ENCODE measurements around the gene KIAA2012.
A peak's percentile ranks its signal among the peaks of the same experiment; 100 is the strongest.
"Not testable (repeated sequence)": the region's sequence is repeated elsewhere in the genome, so short reads cannot be mapped to it uniquely, and the experiment has no call there.

KIAA2012 gene

GRCh38 chr2:202204855-202205254, 131.8 kb downstream of the KIAA2012 start:
- no peak for DNase-seq

GRCh38 chr2:202208526-202208925, 135.5 kb downstream of the KIAA2012 start:
- DNase-seq: no peak

- DNase-seq: no peak
Observed at GRCh38 chr2:202215179-202215578, 142.1 kb downstream of the KIAA2012 start.

GRCh38 chr2:202221873-202222272, 148.8 kb downstream of the KIAA2012 start:
- no peak for DNase-seq

- peak; percentile 6 for DNase-seq
Observed at GRCh38 chr2:202237787-202238233, 164.8 kb downstream of the KIAA2012 start.

- DNase-seq: peak; percentile 93
Observed at GRCh38 chr2:202238234-202239197, 165.5 kb downstream of the KIAA2012 start, which contains the start of gene SUMO1. SUMO1 (minus strand) TSS chr2:202238597; CDS start chr2:202238451, 146 bp downstream.

GRCh38 chr2:202247710-202248109, 174.7 kb downstream of the KIAA2012 start:
- not testable (repeated sequence) for DNase-seq

- no peak for DNase-seq
Observed at GRCh38 chr2:202249521-202250253, 176.6 kb downstream of the KIAA2012 start.

- DNase-seq: no peak
Observed at GRCh38 chr2:202251494-202251893, 178.4 kb downstream of the KIAA2012 start.

All from CD4-positive, alpha-beta T cell treated with Interleukin-17A for 1 hour (primary cell).